Osteoblast (primary cell): ENCODE data around the gene CYP2W1. TPM values are rescaled to one million over a fixed set of nuclear protein-coding genes. Genes with fewer than 3 reads are reported as not detected.

Experiments
- DNase-seq: peaks from one replicate; pipeline ENCODE4 v3.0.0; 2011; ENCODE audit warnings: low spot score, mixed read lengths; ENCODE audit not compliant: insufficient read length; ENCODE audit errors: missing footprints
- H2AFZ ChIP-seq: 2 replicates; pipeline ENCODE4 v1.6.0; 2011; ENCODE audit warnings: mild to moderate bottlenecking, low read length
- H3K27ac ChIP-seq: 2 replicates; pipeline ENCODE4 v1.5.1; 2011; ENCODE audit warnings: mild to moderate bottlenecking, low read depth, low read length, moderate library complexity
- H3K27me3 ChIP-seq: 2 replicates; pipeline ENCODE4 v1.6.0; 2012; ENCODE audit warnings: mild to moderate bottlenecking, control low read depth, inconsistent platforms, low read length, moderate library complexity; ENCODE audit not compliant: insufficient read depth
- H3K36me3 ChIP-seq: 2 replicates; pipeline ENCODE4 v1.5.1; 2011; ENCODE audit warnings: mild to moderate bottlenecking, low read length, control low read depth, moderate library complexity; ENCODE audit not compliant: insufficient read depth
- H3K4me1 ChIP-seq: 2 replicates; pipeline ENCODE4 v1.5.1; 2011; ENCODE audit warnings: mild to moderate bottlenecking, low read length, control low read depth, moderate library complexity; ENCODE audit not compliant: insufficient read depth
- H3K4me2 ChIP-seq: 2 replicates; pipeline ENCODE4 v1.6.0; 2011; ENCODE audit warnings: mild to moderate bottlenecking, low read length; ENCODE audit not compliant: insufficient read depth
- H3K4me3 ChIP-seq: fragments of 200-600 bp; sonication (generic); 3 replicates; pipeline ENCODE4 v1.5.1; 2012; ENCODE audit warnings: mild to moderate bottlenecking, low read length, inconsistent platforms; ENCODE audit not compliant: insufficient read depth
- H3K79me2 ChIP-seq: 2 replicates; pipeline ENCODE4 v1.6.0; 2012; ENCODE audit warnings: mild to moderate bottlenecking, low read length, control low read depth, inconsistent platforms; ENCODE audit not compliant: insufficient read depth
- H3K9me3 ChIP-seq: 2 replicates; pipeline ENCODE4 v1.5.1; 2011; ENCODE audit warnings: low read depth, low read length, control low read depth
- H4K20me1 ChIP-seq: 2 replicates; pipeline ENCODE4 v1.6.0; 2012; ENCODE audit warnings: mild to moderate bottlenecking, low read length, control low read depth; ENCODE audit not compliant: insufficient read depth
- CTCF ChIP-seq: IDR thresholded peaks from 2 replicates; pipeline ENCODE4 v1.5.1; 2011; ENCODE audit warnings: mild to moderate bottlenecking, low read depth, low read length, moderate library complexity; ENCODE audit errors: extremely low read depth
- total RNA-seq: library from RNA; depleted of rRNA; stranded (reverse); fragments of >200 nt; gene quantifications from 2 replicates; pipeline ENCODE4 v1.2.3, GENCODE V29; 2012

Gene CYP2W1
- total RNA-seq, 1 donor, result not detected

GRCh38 chr7:983616-984071 lies 663 bp downstream of the CYP2W1 start:
- no peaks in the 10 kb centered on the region for H4K20me1 ChIP-seq
- H3K4me1 ChIP-seq, result no peaks in the 10 kb centered on the region
- H2AFZ ChIP-seq, result no peak overlapping the region
- H3K4me2 ChIP-seq, result no peak overlapping the region
- no peaks in the 10 kb centered on the region for H3K79me2 ChIP-seq
- DNase-seq, result no peak
- no peak overlapping the region for H3K27ac ChIP-seq
- TF ChIP-seq CTCF, result no peak
- peaks cover 13% of the 10 kb centered on the region for H3K27me3 ChIP-seq
- no peaks in the 10 kb centered on the region for H3K9me3 ChIP-seq
- no peak overlapping the region for H3K4me3 ChIP-seq
- H3K36me3 ChIP-seq, result no peaks in the 10 kb centered on the region

GRCh38 chr7:984361-985126 lies 1.6 kb downstream of the CYP2W1 start:
- Histone ChIP-seq H4K20me1 (no peaks in the 10 kb centered on the region), H3K27ac (no peak overlapping the region), H3K9me3 (no peaks in the 10 kb centered on the region), H3K27me3 (peaks cover 13% of the 10 kb centered on the region), H2AFZ (no peak overlapping the region), H3K4me3 (no peak overlapping the region), H3K4me1 (no peaks in the 10 kb centered on the region), H3K79me2 (no peaks in the 10 kb centered on the region), H3K4me2 (no peak overlapping the region), H3K36me3 (no peaks in the 10 kb centered on the region)
- TF ChIP-seq CTCF, result no peak
- DNase-seq, result no peak

- no peaks in the 10 kb centered on the region for H3K9me3 ChIP-seq
- no peaks in the 10 kb centered on the region for H3K4me1 ChIP-seq
- H3K36me3 ChIP-seq, result no peaks in the 10 kb centered on the region
- H3K4me2 ChIP-seq, result no peak overlapping the region
- H2AFZ ChIP-seq, result no peak overlapping the region
- TF ChIP-seq CTCF, result no peak
- peaks cover 13% of the 10 kb centered on the region for H3K27me3 ChIP-seq
- no peaks in the 10 kb centered on the region for H4K20me1 ChIP-seq
- DNase-seq, result no peak
- H3K27ac ChIP-seq, result no peak overlapping the region
- no peak overlapping the region for H3K4me3 ChIP-seq
- H3K79me2 ChIP-seq, result no peaks in the 10 kb centered on the region
Measured at GRCh38 chr7:985127-985416, 2.1 kb downstream of the CYP2W1 start.

GRCh38 chr7:985915-986741 lies 3.1 kb downstream of the CYP2W1 start:
- Histone ChIP-seq H3K4me2 (no peak overlapping the region), H3K36me3 (no peaks in the 10 kb centered on the region), H3K4me3 (no peak overlapping the region), H2AFZ (no peak overlapping the region), H3K4me1 (no peaks in the 10 kb centered on the region), H3K27me3 (peaks cover 13% of the 10 kb centered on the region), H3K27ac (no peak overlapping the region), H4K20me1 (no peaks in the 10 kb centered on the region), H3K9me3 (no peaks in the 10 kb centered on the region), H3K79me2 (no peaks in the 10 kb centered on the region)
- no peak for TF ChIP-seq CTCF
- peak; percentile 97 for DNase-seq
